ENCODE data around the gene FURIN. TPM values are rescaled to one million over a fixed set of nuclear protein-coding genes. Genes with fewer than 3 reads are reported as not detected.
A peak's percentile ranks its signal among the peaks of the same experiment; 100 is the strongest.

FURIN gene
- total RNA-seq, 1 experiment from 2014 or later, result 35.1 TPM

DNA sequence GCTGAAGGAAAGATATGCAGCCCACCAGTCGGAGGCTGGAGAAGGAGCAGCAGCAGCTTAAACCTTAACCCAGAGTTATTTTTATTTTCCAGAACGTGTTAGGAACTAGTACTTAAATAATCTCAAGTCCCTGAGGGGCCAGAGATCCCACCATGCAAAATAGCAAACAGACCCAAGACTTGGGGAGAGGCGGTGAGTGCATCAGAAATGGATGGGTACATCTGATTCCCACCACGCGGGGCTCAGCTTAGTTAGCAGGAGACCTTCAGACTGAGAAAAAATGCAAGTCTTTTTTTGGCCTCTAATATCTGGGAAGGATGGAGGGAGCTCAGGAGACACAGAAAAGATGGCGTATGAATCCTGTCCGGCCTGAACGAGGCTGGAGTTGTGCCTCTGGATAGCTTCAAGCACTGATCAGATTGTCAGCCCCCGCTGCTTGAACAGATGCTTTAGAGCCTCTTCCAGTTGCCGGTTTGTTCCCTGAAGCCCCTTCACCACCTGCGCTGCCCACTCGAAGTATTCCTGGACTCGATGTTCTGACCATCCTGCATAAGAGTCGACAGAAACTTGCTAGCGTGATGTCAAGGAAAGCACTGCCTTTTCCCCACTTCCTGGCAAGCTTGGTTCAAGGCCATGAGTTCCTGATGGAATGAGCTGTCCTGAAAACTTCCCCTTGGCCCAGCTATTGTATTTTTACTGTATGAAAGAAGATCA, 62.6 kb downstream of the FURIN start:
- DNase-seq, result no peak
- Histone ChIP-seq H3K27ac (ENCODE audit: insufficient read length, low read depth, low read length) (no peak overlapping the region), H2BK20ac (ENCODE audit: low read depth, low read length, poor library complexity, severe bottlenecking) (no peak overlapping the region), H3K79me2 (ENCODE audit: insufficient read depth, low read length) (no peaks in the 10 kb centered on the region; the same call in 1 of the 2 replicates), H2AFZ (ENCODE audit: low read length) (no peak overlapping the region), H2BK5ac (ENCODE audit: insufficient read length, low read length) (no peak overlapping the region), H4K5ac (ENCODE audit: insufficient read length, low read depth, low read length) (no peak overlapping the region), H3K18ac (ENCODE audit: insufficient read length, low read depth, low read length) (no peak overlapping the region), H3K9me3 (ENCODE audit: control insufficient read depth, low read depth, low read length) (no peaks in the 10 kb centered on the region), H3K9ac (ENCODE audit: extremely low read depth, insufficient read length, low read length) (no peak overlapping the region), H3K23ac (ENCODE audit: insufficient read length, low read depth, low read length) (no peak overlapping the region), H3K56ac (ENCODE audit: insufficient read length, low read depth, low read length) (no peak overlapping the region), H3K4ac (ENCODE audit: low read depth, low read length) (no peak overlapping the region), H3T11ph (ENCODE audit: low read length) (no peak overlapping the region), H3K23me2 (ENCODE audit: insufficient read length, low read depth, low read length, poor library complexity, severe bottlenecking) (peaks cover 14% of the 10 kb centered on the region), H3K4me2 (ENCODE audit: insufficient read depth, insufficient read length, low read length) (no peak overlapping the region), H4K91ac (ENCODE audit: insufficient read length, low read depth, low read length) (no peak overlapping the region), H2BK15ac (ENCODE audit: low read depth, low read length) (no peak overlapping the region), H2BK12ac (ENCODE audit: insufficient read length, low read depth, low read length) (no peak overlapping the region), H3K14ac (ENCODE audit: insufficient read depth, low read length) (no peak overlapping the region), H4K20me1 (ENCODE audit: control insufficient read depth, insufficient read depth, insufficient read length) (no peaks in the 10 kb centered on the region), H3K79me1 (ENCODE audit: insufficient read depth, low read depth, low read length, poor library complexity, severe bottlenecking) (no peaks in the 10 kb centered on the region), H2AK5ac (ENCODE audit: insufficient read length, low read length) (no peak overlapping the region), H3K27me3 (ENCODE audit: insufficient read depth, low read length) (no peaks in the 10 kb centered on the region), H2BK120ac (ENCODE audit: low read depth, low read length, poor library complexity, severe bottlenecking) (no peak overlapping the region), H3K4me1 (ENCODE audit: insufficient read depth, low read length) (no peaks in the 10 kb centered on the region), H4K8ac (replicated peaks; ENCODE audit: insufficient read length, low read depth, low read length) (no peak overlapping the region)
- WGBS (ENCODE audit: extremely low coverage, insufficient read length, low lambda C conversion rate), result no CpG with 5 or more reads among the region's 15 CpGs
- Mint-ChIP-seq H3K36me3 (ENCODE audit: insufficient read depth in 1 of 3, low read depth in 3 of 3) (peaks cover 0 to 2% (median 0%) of the 10 kb centered on the region in 3 experiments; a peak in 3 of 7 replicates), H3K4me1 (peaks cover 16 to 21% of the 10 kb centered on the region in 2 experiments), H3K9me3 (no peaks in the 10 kb centered on the region; a peak in 2 of 5 replicates), H3K4me3 (peak overlapping the region; percentile 90 to 94), H3K27ac (no peak overlapping the region), H3K27me3 (ENCODE audit: low read depth) (peaks cover 11% of the 10 kb centered on the region)
- no peak for TF ChIP-seq CTCF (conservative IDR thresholded peaks at IDR 0.05)
